Measurements from ENCODE around the gene LAMB4.

The LAMB4 gene

GRCh38 chr7:108078211-108078673, 51.9 kb downstream of the LAMB4 start:
- DNase-seq, result no peak

DNA sequence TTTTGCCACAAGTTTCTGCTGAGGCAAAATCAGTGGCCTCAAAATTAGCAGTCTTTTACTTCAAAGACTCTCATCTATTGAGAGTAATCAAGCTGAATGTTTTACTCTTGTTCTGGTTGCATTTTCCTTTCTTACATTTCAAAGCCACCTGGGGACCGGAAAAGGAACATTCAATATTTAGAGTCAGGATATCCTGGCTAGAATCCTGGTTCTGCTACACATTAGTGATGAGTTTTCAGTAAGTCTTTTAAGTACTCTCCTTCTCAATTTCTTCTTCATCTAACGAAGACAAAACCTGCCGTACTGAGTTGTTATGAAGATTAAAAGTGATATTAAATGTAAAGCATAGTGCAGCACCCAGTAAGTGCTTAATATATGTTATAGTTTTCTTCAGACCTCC, 52.5 kb downstream of the LAMB4 start:
- no peak for DNase-seq

- DNase-seq, result no peak
Observed at GRCh38 chr7:108076156-108076555, 54.0 kb downstream of the LAMB4 start.

GRCh38 chr7:108073305-108074070, 56.7 kb downstream of the LAMB4 start:
- DNase-seq, result no peak

GRCh38 chr7:108072739-108073138, 57.4 kb downstream of the LAMB4 start:
- DNase-seq, result no peak

- DNase-seq, result no peak
Observed at GRCh38 chr7:108072116-108072515, 58.0 kb downstream of the LAMB4 start.

- no peak for DNase-seq
Observed at GRCh38 chr7:108071551-108071950, 58.6 kb downstream of the LAMB4 start.

DNA sequence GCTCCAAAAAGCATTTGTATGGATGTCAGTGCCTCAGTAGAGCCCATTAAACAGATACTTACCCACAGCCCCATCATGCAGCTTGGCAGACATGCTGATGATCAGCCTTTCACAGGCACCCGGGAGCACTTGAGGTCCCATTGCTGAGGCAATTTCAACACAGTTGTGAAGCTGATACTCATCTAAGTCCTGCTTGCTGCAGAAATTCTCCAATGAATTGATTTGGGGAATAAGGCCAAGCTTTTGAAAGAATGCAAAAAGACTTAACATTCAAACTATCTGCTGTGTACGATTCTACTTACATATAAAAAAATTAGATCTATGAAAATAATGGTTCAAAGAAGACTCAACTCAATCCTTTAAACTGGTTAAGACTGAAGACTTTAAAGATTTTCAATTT, 60.5 kb downstream of the LAMB4 start:
- DNase-seq, result no peak

DNA sequence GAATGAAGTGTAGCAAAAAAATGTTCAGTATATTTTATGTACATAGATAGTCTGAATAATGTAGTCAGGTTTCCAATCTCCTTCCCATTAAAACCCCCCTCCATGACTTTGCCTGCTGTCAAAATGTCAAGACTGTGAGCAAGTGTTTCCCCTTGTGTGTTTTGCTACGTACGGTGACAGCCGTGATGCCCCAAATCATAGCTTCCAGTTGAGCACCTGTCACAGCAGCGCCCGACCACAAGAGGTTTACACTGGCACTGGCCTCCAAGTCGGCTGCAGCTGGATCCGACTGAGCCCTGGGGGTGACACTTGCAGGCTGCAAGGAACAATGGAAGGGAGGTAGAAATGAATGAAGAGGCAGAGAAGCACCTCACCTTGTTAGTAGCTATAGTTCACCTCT, 62.3 kb downstream of the LAMB4 start:
- no peak for DNase-seq

DNA sequence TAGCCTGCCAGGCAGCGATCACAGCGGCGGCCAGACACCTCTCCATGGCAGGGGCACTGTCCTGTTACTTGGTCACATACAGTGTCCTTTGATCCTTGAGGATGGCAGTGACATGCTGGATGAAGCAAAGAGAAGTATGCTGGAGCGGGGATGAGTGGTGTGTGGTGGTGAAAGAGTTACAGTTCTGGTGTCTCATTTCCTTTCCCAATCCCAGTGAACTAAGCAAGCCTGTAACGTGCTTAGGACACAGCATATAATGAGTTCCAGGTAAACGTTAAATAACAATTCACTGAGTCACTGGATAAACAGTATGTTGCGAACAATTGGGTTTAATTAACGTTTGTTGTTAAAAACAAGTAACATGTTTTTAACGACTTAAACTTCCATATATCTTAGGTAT, 63.7 kb downstream of the LAMB4 start:
- no peak for DNase-seq

GRCh38 chr7:108063520-108063933, 66.6 kb downstream of the LAMB4 start:
- no peak for DNase-seq

GRCh38 chr7:108062250-108063014, 67.7 kb downstream of the LAMB4 start:
- DNase-seq, result no peak

DNA sequence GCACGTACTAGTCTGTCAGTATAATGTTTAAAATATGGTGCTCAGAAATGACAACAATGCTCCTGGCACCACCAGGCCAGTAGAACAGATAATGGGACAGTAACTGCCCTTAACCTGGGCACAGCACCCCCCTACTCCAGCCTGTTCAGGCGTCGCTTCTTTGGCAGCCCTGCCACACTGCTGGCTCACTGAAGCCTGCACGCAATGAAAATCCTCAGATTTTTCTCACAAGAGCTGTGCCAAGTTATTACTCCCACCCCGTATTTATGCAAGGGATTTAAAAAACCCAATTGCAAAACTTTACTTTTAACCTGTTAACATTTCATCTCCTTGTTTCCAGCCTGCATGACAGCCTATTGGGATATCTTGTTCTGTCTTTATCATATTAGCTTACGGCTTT, 70.6 kb downstream of the LAMB4 start:
- no peak for DNase-seq

DNA sequence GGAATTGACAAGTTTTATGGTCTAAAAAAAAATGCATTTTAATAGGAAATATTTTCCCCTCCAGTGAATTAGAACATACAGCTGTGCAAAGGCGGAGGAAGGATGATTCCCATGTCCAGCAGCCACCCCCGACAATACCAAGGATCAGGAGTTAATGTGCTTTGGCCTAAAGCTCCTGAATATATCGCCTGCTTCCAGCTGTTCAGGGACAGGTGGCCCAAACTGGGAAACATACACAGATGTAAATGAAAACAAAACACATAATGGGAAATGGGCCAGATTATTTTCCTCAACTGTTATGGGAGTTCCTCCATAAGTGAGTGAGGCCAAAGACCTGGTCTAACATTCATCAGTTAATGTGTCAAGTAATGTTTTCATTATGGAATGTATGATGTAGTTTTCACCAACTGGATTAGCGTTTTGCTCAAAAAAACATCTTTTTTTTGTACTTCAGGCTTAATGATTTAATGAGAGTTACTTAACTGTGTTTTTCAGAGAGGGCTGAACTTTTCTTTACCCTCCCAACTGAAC, 72.1 kb downstream of the LAMB4 start:
- DNase-seq, result no peak

- DNase-seq, result no peak
Observed at GRCh38 chr7:108055611-108056021, 74.5 kb downstream of the LAMB4 start.

DNA sequence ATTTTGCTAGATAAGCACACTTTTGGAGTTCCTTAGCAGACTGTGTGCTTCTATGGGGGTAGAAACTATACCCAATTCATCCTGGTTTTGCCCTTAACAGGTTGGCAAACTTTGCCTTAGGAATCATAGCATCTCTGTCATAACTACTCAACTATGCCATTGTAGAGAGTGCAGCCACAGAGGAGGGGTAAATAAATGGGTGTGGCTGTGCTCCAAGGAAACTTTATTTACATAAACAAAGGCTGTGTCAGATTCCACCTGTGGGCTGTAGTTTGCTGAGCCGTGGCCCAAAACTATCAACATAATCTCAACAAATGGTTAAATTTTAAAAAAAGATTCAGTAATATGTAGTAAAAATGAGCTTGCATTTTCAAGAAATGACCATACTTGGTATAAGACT, 75.6 kb downstream of the LAMB4 start:
- DNase-seq, result no peak

DNA sequence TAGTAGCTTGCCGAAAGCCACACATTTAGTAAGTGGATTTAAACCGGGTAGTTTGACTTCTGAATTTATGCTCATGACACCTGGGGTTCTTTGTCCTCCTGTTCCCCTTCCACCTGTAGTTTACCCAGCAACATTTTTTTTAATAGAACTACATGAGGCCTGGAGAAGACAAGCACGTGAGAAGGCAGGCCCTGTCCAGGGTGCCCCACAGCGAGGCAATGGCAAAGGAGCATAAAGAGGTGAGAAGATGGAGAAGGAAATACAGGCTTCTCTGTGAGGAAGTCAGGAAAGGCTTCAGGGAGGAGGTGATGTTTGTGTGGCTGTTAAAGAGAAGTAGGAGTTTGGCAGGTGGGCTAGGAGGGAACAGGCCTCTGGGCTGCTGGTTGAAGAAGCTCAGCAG, 76.9 kb downstream of the LAMB4 start:
- no peak for DNase-seq

DNA sequence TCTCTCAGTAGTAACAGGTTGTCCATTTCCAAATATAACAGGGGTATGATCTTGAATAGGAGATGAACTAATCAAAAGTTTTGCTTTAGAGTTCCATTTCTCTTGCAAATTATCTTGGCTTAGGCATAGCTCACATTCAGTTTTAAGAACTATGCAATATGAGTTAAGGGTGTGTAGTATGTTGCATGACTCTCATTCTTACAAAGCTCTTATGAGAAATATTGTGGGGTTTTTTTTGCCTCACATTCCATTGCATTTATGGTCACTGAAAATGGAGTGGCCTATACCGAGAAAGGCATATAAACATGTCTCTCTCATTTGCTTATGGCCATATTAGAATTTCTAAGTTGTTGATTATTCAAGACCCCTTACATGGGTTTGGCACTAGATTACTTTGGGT, 78.7 kb downstream of the LAMB4 start:
- DNase-seq, result no peak

DNA sequence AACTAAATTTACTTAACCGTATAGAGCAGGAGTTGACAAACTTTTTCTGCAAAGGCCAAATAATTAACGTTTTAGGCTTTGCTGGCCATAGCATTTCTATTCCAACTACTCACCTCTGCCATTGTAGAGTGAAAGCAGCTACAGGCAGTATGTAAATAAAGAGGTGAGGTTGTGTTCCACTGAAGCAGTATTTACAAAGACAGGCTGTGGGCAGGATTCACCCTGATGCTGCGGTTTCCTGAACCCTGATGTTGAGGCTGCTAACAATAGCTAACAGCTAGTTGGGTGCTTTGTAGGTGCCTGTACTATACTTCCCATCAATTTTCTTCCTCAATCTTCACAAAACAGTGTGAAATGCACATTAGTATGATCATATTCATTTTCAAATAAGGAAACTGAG, 80.2 kb downstream of the LAMB4 start:
- peak; percentile 6 for DNase-seq

- no peak for DNase-seq
Observed at GRCh38 chr7:108048422-108048821, 81.7 kb downstream of the LAMB4 start.

DNA sequence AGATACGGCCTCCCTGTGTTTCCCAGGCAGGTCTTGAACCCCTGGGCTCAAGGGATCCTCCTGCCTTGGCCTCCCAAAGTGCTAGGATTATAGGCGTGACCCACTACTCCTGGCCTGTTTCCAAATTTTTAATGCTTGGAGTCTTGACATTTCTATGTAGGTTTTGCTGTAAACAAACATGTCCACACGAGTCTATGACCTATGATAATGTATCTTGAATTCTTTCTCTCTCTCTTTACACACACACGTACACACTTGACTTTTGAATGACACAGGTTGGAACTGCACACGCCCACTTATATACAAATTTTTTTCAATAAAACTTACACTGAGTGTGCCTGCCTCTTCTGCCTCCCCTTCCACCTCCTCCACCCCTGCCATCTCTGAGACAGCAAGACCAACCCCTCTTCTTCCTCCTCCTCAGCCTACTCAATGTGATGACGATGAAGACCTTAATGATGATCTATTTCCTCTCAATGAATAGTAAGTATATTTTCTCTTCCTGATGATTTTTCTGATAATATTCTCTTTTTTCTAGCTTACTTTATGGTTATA, 83.1 kb downstream of the LAMB4 start:
- no peak for DNase-seq

- no peak for DNase-seq
Observed at GRCh38 chr7:108045669-108046068, 84.5 kb downstream of the LAMB4 start.

DNA sequence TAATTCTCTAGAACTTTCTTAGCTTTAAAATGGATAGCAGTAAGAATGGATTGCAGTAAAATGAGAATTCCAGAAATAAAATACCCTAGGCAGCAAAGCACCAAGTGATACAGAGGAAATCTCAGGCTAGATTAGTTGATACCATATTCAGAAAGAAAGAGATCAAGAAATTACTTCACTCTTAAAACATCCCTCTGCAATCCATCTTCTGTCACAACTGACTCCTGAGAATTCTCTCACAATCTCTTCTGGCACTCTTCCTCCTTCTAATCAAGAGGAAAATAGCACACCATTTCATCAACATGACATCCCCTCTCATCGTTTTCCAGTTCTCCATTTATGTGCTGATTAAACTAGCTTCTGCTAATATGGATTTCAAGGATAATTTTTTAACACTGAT, 85.0 kb downstream of the LAMB4 start:
- DNase-seq, result no peak

GRCh38 chr7:108044345-108044744, 85.8 kb downstream of the LAMB4 start:
- DNase-seq, result no peak

Data from CD4-positive, alpha-beta T cell treated with Interleukin-12 subunit alpha and Interleukin-12 subunit beta, for 1 hour (primary cell).